ENCODE data around the gene LRMDA.

LRMDA gene

GRCh38 chr10:76252733-76253132, 821.3 kb downstream of the LRMDA start:
- no peak for TF ChIP-seq ZBTB7A (IDR thresholded peaks at IDR 0.05; ENCODE audit: low read depth)
- TF ChIP-seq NFIC (IDR thresholded peaks at IDR 0.05) = no peak
- no peak for TF ChIP-seq RAD21 (IDR thresholded peaks at IDR 0.05; ENCODE audit: low read depth)
- TF ChIP-seq EP300 (IDR thresholded peaks at IDR 0.05; ENCODE audit: borderline replicate concordance) = no peak
- no peak for TF ChIP-seq TCF12 (IDR thresholded peaks at IDR 0.05; ENCODE audit: low read depth)
- no peak for TF ChIP-seq TAF1 (IDR thresholded peaks at IDR 0.05; ENCODE audit: low read depth)
- TF ChIP-seq EGR1 (IDR thresholded peaks at IDR 0.05) = no peak
- TF ChIP-seq REST (IDR thresholded peaks at IDR 0.05; ENCODE audit: low read depth) = no peak
- TF ChIP-seq MAX (IDR thresholded peaks at IDR 0.05) = no peak
- TF ChIP-seq USF1 (IDR thresholded peaks at IDR 0.05) = no peak
- no peak for TF ChIP-seq TEAD4 (IDR thresholded peaks at IDR 0.05)

GRCh38 chr10:76255241-76255640, 823.8 kb downstream of the LRMDA start:
- TF ChIP-seq ZBTB7A (IDR thresholded peaks at IDR 0.05; ENCODE audit: low read depth) (no peak), REST (IDR thresholded peaks at IDR 0.05; ENCODE audit: low read depth) (no peak), RAD21 (IDR thresholded peaks at IDR 0.05; ENCODE audit: low read depth) (no peak), USF1 (IDR thresholded peaks at IDR 0.05) (no peak), YY1 (IDR thresholded peaks at IDR 0.05; ENCODE audit: low read depth) (no peak), NFIC (IDR thresholded peaks at IDR 0.05) (no peak), FOXM1 (IDR thresholded peaks at IDR 0.05; ENCODE audit: borderline replicate concordance, low read depth) (no peak), TAF1 (IDR thresholded peaks at IDR 0.05; ENCODE audit: low read depth) (no peak), EGR1 (IDR thresholded peaks at IDR 0.05) (no peak), TCF12 (IDR thresholded peaks at IDR 0.05; ENCODE audit: low read depth) (no peak), TEAD4 (IDR thresholded peaks at IDR 0.05) (no peak), EP300 (IDR thresholded peaks at IDR 0.05; ENCODE audit: borderline replicate concordance) (no peak), CREB1 (IDR thresholded peaks at IDR 0.05; ENCODE audit: low read depth) (no peak), MAX (IDR thresholded peaks at IDR 0.05) (no peak), CEBPB (IDR thresholded peaks at IDR 0.05) (no peak)

GRCh38 chr10:76257816-76258215, 826.4 kb downstream of the LRMDA start:
- TF ChIP-seq ZBTB7A (IDR thresholded peaks at IDR 0.05; ENCODE audit: low read depth) = no peak
- no peak for TF ChIP-seq USF1 (IDR thresholded peaks at IDR 0.05)
- TF ChIP-seq CREB1 (IDR thresholded peaks at IDR 0.05; ENCODE audit: low read depth) = no peak
- no peak for TF ChIP-seq REST (IDR thresholded peaks at IDR 0.05; ENCODE audit: low read depth)
- TF ChIP-seq TAF1 (IDR thresholded peaks at IDR 0.05; ENCODE audit: low read depth) = no peak
- no peak for TF ChIP-seq EGR1 (IDR thresholded peaks at IDR 0.05)

- no peak for TF ChIP-seq TAF1 (IDR thresholded peaks at IDR 0.05; ENCODE audit: low read depth)
- no peak for TF ChIP-seq USF1 (IDR thresholded peaks at IDR 0.05)
These were observed 834.2 kb downstream of the LRMDA start for GRCh38 chr10:76265441-76266113.

All from Ishikawa (cell line).